Prostate gland (tissue), 2 donors: ENCODE results near the gene GALM.

Experiments used
- POLR2A ChIP-seq: fragments of 450-650 bp; IDR thresholded peaks from one replicate; pipeline ENCODE4 v1.6.1; 2016; ENCODE audit warnings: antibody characterized with exemption, mild to moderate bottlenecking
- POLR2AphosphoS5 ChIP-seq: sonication (generic); formaldehyde crosslinking; IDR thresholded peaks from one replicate; pipeline ENCODE4 v1.6.1; 2017; ENCODE audit warnings: antibody characterized with exemption
- TF ChIP-seq, protein P1 (sequence below), 4 experiments: fragments of 200-600 bp in 2 of 4; fragments of 450-650 bp in 2 of 4; sonication (generic) in 2 of 4; IDR thresholded peaks; 1 replicate in 3 of 4; 2 replicates in 1 of 4; pipeline ENCODE4 v1.5.1; 2016 to 2019; ENCODE audit warnings: antibody characterized with exemption in 4 of 4, mild to moderate bottlenecking in 2 of 4, moderate library complexity in 2 of 4

DNA sequence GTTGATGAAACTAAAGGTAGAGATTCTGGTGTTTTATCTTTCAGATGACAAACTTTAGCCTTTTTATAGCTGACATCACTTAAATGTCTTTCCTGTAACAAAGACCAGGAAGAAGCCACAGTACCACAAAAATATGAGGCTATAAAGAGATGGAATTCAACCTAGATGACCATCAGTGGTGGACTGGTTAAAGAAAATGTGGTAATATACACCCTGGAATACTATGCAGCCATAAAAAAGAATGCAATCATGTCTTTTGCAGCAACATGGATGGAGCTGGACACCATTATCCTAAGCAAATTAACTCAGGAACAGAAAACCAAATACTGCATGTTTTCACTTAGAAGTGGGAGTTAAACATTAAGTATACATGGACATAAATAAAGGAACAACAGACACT, 44.9 kb upstream of the GALM start:
- TF ChIP-seq, protein P1, sequence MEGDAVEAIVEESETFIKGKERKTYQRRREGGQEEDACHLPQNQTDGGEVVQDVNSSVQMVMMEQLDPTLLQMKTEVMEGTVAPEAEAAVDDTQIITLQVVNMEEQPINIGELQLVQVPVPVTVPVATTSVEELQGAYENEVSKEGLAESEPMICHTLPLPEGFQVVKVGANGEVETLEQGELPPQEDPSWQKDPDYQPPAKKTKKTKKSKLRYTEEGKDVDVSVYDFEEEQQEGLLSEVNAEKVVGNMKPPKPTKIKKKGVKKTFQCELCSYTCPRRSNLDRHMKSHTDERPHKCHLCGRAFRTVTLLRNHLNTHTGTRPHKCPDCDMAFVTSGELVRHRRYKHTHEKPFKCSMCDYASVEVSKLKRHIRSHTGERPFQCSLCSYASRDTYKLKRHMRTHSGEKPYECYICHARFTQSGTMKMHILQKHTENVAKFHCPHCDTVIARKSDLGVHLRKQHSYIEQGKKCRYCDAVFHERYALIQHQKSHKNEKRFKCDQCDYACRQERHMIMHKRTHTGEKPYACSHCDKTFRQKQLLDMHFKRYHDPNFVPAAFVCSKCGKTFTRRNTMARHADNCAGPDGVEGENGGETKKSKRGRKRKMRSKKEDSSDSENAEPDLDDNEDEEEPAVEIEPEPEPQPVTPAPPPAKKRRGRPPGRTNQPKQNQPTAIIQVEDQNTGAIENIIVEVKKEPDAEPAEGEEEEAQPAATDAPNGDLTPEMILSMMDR (IDR thresholded peaks at IDR 0.05) = no peak
- TF ChIP-seq POLR2AphosphoS5 = no peak
- TF ChIP-seq POLR2A = no peak
